ENCODE data around the gene PLXNC1.

DNA sequence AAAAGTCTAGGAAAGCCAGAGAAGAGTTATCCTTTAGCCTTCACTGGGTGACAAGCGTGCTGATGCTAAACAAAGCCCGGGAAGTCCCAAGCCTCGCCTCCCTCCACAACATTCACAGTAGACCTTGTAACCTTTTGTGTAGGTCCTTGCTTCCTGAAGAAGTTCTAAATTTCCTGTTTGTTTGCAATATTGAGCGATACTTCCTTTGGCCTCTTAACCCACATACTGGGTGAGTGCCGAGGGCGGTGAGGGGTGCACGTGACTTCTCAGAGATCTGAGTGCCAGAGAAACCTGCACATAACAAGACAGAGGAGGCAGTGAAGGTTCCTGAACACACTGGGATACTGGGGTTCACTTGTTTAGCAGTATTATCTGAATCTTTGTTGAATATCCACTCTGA, 134.3 kb downstream of the PLXNC1 start:
- TF ChIP-seq, protein P1, sequence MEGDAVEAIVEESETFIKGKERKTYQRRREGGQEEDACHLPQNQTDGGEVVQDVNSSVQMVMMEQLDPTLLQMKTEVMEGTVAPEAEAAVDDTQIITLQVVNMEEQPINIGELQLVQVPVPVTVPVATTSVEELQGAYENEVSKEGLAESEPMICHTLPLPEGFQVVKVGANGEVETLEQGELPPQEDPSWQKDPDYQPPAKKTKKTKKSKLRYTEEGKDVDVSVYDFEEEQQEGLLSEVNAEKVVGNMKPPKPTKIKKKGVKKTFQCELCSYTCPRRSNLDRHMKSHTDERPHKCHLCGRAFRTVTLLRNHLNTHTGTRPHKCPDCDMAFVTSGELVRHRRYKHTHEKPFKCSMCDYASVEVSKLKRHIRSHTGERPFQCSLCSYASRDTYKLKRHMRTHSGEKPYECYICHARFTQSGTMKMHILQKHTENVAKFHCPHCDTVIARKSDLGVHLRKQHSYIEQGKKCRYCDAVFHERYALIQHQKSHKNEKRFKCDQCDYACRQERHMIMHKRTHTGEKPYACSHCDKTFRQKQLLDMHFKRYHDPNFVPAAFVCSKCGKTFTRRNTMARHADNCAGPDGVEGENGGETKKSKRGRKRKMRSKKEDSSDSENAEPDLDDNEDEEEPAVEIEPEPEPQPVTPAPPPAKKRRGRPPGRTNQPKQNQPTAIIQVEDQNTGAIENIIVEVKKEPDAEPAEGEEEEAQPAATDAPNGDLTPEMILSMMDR (IDR thresholded peaks at IDR 0.05; ENCODE audit: low read depth, low read length, missing input control): no peak
- TF ChIP-seq, protein P2, sequence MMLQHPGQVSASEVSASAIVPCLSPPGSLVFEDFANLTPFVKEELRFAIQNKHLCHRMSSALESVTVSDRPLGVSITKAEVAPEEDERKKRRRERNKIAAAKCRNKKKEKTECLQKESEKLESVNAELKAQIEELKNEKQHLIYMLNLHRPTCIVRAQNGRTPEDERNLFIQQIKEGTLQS (IDR thresholded peaks at IDR 0.05): no peak
- TF ChIP-seq YY1 (IDR thresholded peaks at IDR 0.05): no peak
- TF ChIP-seq, protein P3, sequence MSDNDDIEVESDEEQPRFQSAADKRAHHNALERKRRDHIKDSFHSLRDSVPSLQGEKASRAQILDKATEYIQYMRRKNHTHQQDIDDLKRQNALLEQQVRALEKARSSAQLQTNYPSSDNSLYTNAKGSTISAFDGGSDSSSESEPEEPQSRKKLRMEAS (IDR thresholded peaks at IDR 0.05): peak; percentile 50
- TF ChIP-seq GABPA (IDR thresholded peaks at IDR 0.05 in 1 of 2, conservative IDR thresholded peaks at IDR 0.05 in 1 of 2): no peak
- no peak for TF ChIP-seq JUND (IDR thresholded peaks at IDR 0.05)
- TF ChIP-seq RXRA (IDR thresholded peaks at IDR 0.05): no peak
